HepG2 (cell line): ENCODE results near the gene PRRT2. TPM values are rescaled to one million over a fixed set of nuclear protein-coding genes. Genes with fewer than 3 reads are reported as not detected.

Experiments
- CAMTA2 ChIP-seq: sonication (generic); formaldehyde crosslinking; IDR thresholded peaks from 2 replicates; pipeline ENCODE4 v1.4.0; 2020; ENCODE audit warnings: mild to moderate bottlenecking, missing genetic modification reagents, borderline replicate concordance
- CSRNP1 ChIP-seq: sonication (generic); formaldehyde crosslinking; IDR thresholded peaks from 2 replicates; pipeline ENCODE4 v1.8.1; 2023; ENCODE audit warnings: mild to moderate bottlenecking, missing genetic modification reagents
- CTCF ChIP-seq: sonication (generic); formaldehyde crosslinking; IDR thresholded peaks from 2 replicates; pipeline ENCODE4 v1.5.0; 2020; ENCODE audit warnings: mild to moderate bottlenecking, missing genetic modification reagents, moderate library complexity
- DNMT1 ChIP-seq: sonication (generic); formaldehyde crosslinking; IDR thresholded peaks from 2 replicates; pipeline ENCODE4 v1.5.1; 2020; ENCODE audit warnings: mild to moderate bottlenecking, missing genetic modification reagents
- DR1 ChIP-seq: sonication (generic); formaldehyde crosslinking; IDR thresholded peaks from 2 replicates; pipeline ENCODE4 v1.8.0; 2021; ENCODE audit warnings: mild to moderate bottlenecking, missing genetic modification reagents, inconsistent platforms
- E2F5 ChIP-seq: sonication (generic); formaldehyde crosslinking; conservative IDR thresholded peaks from 2 replicates; pipeline ENCODE4 v1.4.0; 2020; ENCODE audit warnings: missing genetic modification reagents
- GMEB1 ChIP-seq: sonication (generic); formaldehyde crosslinking; IDR thresholded peaks from 2 replicates; pipeline ENCODE4 v1.5.1; 2020; ENCODE audit warnings: missing genetic modification reagents, mild to moderate bottlenecking, borderline replicate concordance
- IKZF1 ChIP-seq: fragments of 450-650 bp; IDR thresholded peaks from 2 replicates; pipeline ENCODE4 v1.7.1; 2016
- IKZF4 ChIP-seq: sonication (generic); formaldehyde crosslinking; IDR thresholded peaks from 2 replicates; pipeline ENCODE4 v1.5.1; 2020; ENCODE audit warnings: borderline replicate concordance, mild to moderate bottlenecking, low read depth, missing genetic modification reagents; ENCODE audit errors: not compliant biosample characterization
- KDM6A ChIP-seq: IDR thresholded peaks from 2 replicates; pipeline ENCODE4 v1.6.1; 2016; ENCODE audit warnings: low read depth
- MXD1 ChIP-seq: sonication (generic); formaldehyde crosslinking; IDR thresholded peaks from 2 replicates; pipeline ENCODE4 v1.4.0; 2020; ENCODE audit warnings: mild to moderate bottlenecking, missing genetic modification reagents
- NRL ChIP-seq: sonication (generic); formaldehyde crosslinking; IDR thresholded peaks from 2 replicates; pipeline ENCODE4 v1.5.0; 2020; ENCODE audit warnings: missing genetic modification reagents, mild to moderate bottlenecking, moderate library complexity, borderline replicate concordance
- RBM22 ChIP-seq: fragments of 200-400 bp; formaldehyde crosslinking; optimal IDR thresholded peaks from 2 replicates; pipeline ENCODE3; 2017; ENCODE audit warnings: mild to moderate bottlenecking, low read length, moderate library complexity
- SIX1 ChIP-seq: sonication (generic); formaldehyde crosslinking; IDR thresholded peaks from 2 replicates; pipeline ENCODE4 v1.4.0; 2020; ENCODE audit warnings: missing genetic modification reagents, borderline replicate concordance
- ZBTB38 ChIP-seq: sonication (generic); formaldehyde crosslinking; IDR thresholded peaks from 2 replicates; pipeline ENCODE4 v1.5.1; 2020; ENCODE audit warnings: mild to moderate bottlenecking, missing genetic modification reagents
- ZKSCAN5 ChIP-seq: sonication (generic); formaldehyde crosslinking; IDR thresholded peaks from 2 replicates; pipeline ENCODE4 v1.5.1; 2020; ENCODE audit warnings: mild to moderate bottlenecking, missing genetic modification reagents
- ZNF354B ChIP-seq: sonication (generic); formaldehyde crosslinking; IDR thresholded peaks from 2 replicates; pipeline ENCODE4 v1.8.0; 2022; ENCODE audit warnings: mild to moderate bottlenecking, missing genetic modification reagents
- ZNF468 ChIP-seq: sonication (generic); formaldehyde crosslinking; IDR thresholded peaks from 2 replicates; pipeline ENCODE4 v1.8.0; 2022; ENCODE audit warnings: mild to moderate bottlenecking, moderate library complexity, missing genetic modification reagents
- ZSCAN20 ChIP-seq: sonication (generic); formaldehyde crosslinking; IDR thresholded peaks from 2 replicates; pipeline ENCODE4 v1.4.0; 2020; ENCODE audit warnings: missing genetic modification reagents, mild to moderate bottlenecking, borderline replicate concordance
- polyA plus RNA-seq, 8 experiments: library from polyadenylated mRNA; depleted of rRNA in 3 of 8; stranded (reverse) in 7 of 8; unstranded in 1 of 8; fragments of >200 nt; fragmentation: Illumina TruSeq in 4 of 8; extraction: Trizol in 4 of 8; gene quantifications; 2 replicates each; pipeline versions ENCODE4 v1.2.1 to v1.2.3, GENCODE V29; 2011 to 2016; ENCODE audit warnings: low read depth in 4 of 8, missing spikeins in 1 of 8, mixed read lengths in 1 of 8; ENCODE audit not compliant: insufficient read depth in 1 of 8
- total RNA-seq, 5 experiments: library from RNA; depleted of rRNA; stranded (reverse); fragments of >200 nt; fragmentation: Illumina TruSeq; extraction: Trizol; gene quantifications; 2 replicates each; pipeline ENCODE4 v1.2.3, GENCODE V29; 2016; ENCODE audit warnings: low read depth in 1 of 5

The PRRT2 gene
- total and polyA plus RNA-seq, 2 of the 13 experiments (the other 11 are each of a cell fraction or from before 2014, with no cell fraction given), result 0.51 to 1.1 TPM

GRCh38 chr16:29804455-29805231, 7.3 kb upstream of the PRRT2 start (continued):
- TF ChIP-seq E2F5 (CRISPR knock-in tag), result no peak
- TF ChIP-seq SIX1 (CRISPR knock-in tag), result no peak
- TF ChIP-seq IKZF4, result no peak
- no peak for TF ChIP-seq KDM6A
- no peak for TF ChIP-seq CAMTA2
- TF ChIP-seq DR1 (CRISPR knock-in tag), result no peak
- TF ChIP-seq ZNF354B (CRISPR knock-in tag), result no peak
- TF ChIP-seq ZSCAN20 (CRISPR knock-in tag), result no peak
- TF ChIP-seq MXD1 (CRISPR knock-in tag), result no peak
- no peak for TF ChIP-seq IKZF1
- no peak for TF ChIP-seq ZNF468 (CRISPR knock-in tag)
- TF ChIP-seq NRL (CRISPR knock-in tag), result no peak; the same call in 1 of the 2 replicates
- no peak for TF ChIP-seq CTCF (CRISPR knock-in tag)
- no peak for TF ChIP-seq CSRNP1 (CRISPR knock-in tag)
- no peak for TF ChIP-seq RBM22
- TF ChIP-seq ZKSCAN5 (CRISPR knock-in tag), result no peak
- TF ChIP-seq DNMT1, result no peak; the same call in 1 of the 2 replicates
- TF ChIP-seq ZBTB38, result 0 out of 2 replicates have a peak, but pooled peaks have one; percentile 73
- TF ChIP-seq GMEB1 (CRISPR knock-in tag), result no peak
